SH-SY5Y (cell line): ENCODE measurements around the gene RERE.

ENCODE experiments used
- GATA2 ChIP-seq: IDR thresholded peaks from 2 replicates; pipeline ENCODE4 v1.6.1; 2011; ENCODE audit warnings: mild to moderate bottlenecking, low read depth, low read length
- GATA3 ChIP-seq: IDR thresholded peaks from 2 replicates; pipeline ENCODE4 v1.6.1; 2011; ENCODE audit warnings: low read depth, mild to moderate bottlenecking, low read length, moderate library complexity

GRCh38 chr1:8357329-8358101 is 459.9 kb downstream of the RERE start:
- TF ChIP-seq GATA2 (no peak), GATA3 (no peak)
